Mucosa of rectum (tissue), 2 donors: ENCODE results near the gene GNAL.
"Not testable (repeated sequence)": the region's sequence is repeated elsewhere in the genome, so short reads cannot be mapped to it uniquely, and the experiment has no call there.

Source experiments
- H3K27ac ChIP-seq, 2 donors: one replicate each; pipeline ENCODE4 v1.7.0; 2013; ENCODE audit warnings: inconsistent platforms in 2 of 2, low read depth in 2 of 2, low read length in 2 of 2
- H3K27me3 ChIP-seq, 2 donors: one replicate each; pipeline ENCODE4 v1.7.0; 2013; ENCODE audit warnings: low read length in 2 of 2; ENCODE audit not compliant: control insufficient read depth in 2 of 2, insufficient read depth in 2 of 2
- H3K36me3 ChIP-seq, 2 donors: one replicate each; pipeline ENCODE4 v1.7.0; 2013; ENCODE audit warnings: low read length in 2 of 2; ENCODE audit not compliant: control insufficient read depth in 2 of 2, insufficient read depth in 2 of 2
- H3K4me1 ChIP-seq, 2 donors: one replicate each; pipeline ENCODE4 v1.7.0; 2013; ENCODE audit warnings: low read length in 2 of 2, mild to moderate bottlenecking in 1 of 2; ENCODE audit not compliant: control insufficient read depth in 2 of 2, insufficient read depth in 2 of 2
- H3K4me3 ChIP-seq, 2 donors: one replicate each; pipeline ENCODE4 v1.7.0; 2013; ENCODE audit warnings: low read length in 2 of 2
- H3K9ac ChIP-seq, 2 donors: one replicate each; pipeline ENCODE4 v1.7.0; 2013; ENCODE audit warnings: low read length in 2 of 2, low read depth in 1 of 2, mild to moderate bottlenecking in 1 of 2
- H3K9me3 ChIP-seq, 2 donors: one replicate each; pipeline ENCODE4 v1.7.0; 2013; ENCODE audit warnings: low read length in 2 of 2; ENCODE audit not compliant: control insufficient read depth in 2 of 2
- donor health status: healthy.
- donor health status: Normal muscosa, but diverticular disease.

The GNAL gene

DNA sequence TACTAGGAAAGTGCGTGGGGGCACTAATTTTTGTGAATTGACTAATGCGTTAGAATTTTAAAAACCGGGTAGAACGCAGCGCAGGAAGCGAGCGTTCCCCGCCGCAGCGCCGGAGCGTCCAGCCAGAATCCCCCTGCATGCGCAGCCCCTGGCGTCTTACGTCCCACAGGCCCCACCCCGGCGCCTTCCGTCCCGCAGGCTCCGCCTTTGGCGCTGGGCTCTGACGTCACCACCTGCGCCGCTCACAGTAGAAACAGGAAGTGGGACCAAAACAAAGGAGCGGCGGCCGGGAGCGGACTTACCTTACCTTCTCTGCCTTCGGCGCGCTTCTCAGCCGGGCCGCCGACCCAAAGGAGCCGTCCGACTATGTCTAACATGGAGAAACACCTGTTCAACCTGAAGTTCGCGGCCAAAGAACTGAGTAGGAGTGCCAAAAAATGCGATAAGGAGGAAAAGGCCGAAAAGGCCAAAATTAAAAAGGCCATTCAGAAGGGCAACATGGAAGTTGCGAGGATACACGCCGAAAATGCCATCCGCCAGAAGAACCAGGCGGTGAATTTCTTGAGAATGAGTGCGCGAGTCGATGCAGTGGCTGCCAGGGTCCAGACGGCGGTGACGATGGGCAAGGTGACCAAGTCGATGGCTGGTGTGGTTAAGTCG is 162.2 kb downstream of the GNAL start, which contains the start of gene CHMP1B:
CHMP1B (plus strand) TSS at position 268 of the 660 bp plus-strand sequence; CDS start at position 367, 99 bp downstream.
- Histone ChIP-seq H3K9me3 (no peaks in the 10 kb centered on the region), H3K4me1 (peaks cover 21 to 22% of the 10 kb centered on the region in 2 donors), H3K27me3 (no peaks in the 10 kb centered on the region), H3K27ac (peak within 1 kb of the TSS; percentile 95 to 97), H3K9ac (peak within 1 kb of the TSS; percentile 96 to 100), H3K36me3 (peaks cover 0 to 3% of the 10 kb centered on the region in 2 donors), H3K4me3 (peak within 1 kb of the TSS; percentile 91 to 99)

DNA sequence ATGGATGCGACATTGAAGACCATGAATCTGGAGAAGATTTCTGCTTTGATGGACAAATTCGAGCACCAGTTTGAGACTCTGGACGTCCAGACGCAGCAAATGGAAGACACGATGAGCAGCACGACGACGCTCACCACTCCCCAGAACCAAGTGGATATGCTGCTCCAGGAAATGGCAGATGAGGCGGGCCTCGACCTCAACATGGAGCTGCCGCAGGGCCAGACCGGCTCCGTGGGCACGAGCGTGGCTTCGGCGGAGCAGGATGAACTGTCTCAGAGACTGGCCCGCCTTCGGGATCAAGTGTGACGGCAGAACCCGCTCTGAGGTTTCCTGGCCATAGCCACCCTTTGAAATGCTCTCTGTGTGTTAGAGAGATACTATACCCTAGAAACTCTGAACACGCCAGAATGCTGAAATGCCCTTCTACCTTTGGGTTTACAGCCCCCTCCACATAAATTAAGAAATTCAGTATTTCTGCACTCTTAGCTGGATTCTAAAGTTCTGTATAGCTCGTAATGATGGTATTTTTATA is 162.8 kb downstream of the GNAL start:
- H3K9me3 ChIP-seq: no peaks in the 10 kb centered on the region
- H3K36me3 ChIP-seq: peaks cover 0 to 3% of the 10 kb centered on the region in 2 donors
- peak overlapping the region; percentile 95 to 97 for H3K27ac ChIP-seq
- H3K4me1 ChIP-seq: peaks cover 25% of the 10 kb centered on the region in 2 donors
- peak overlapping the region; percentile 96 to 100 for H3K9ac ChIP-seq
- no peaks in the 10 kb centered on the region for H3K27me3 ChIP-seq
- H3K4me3 ChIP-seq: peak overlapping the region; percentile 91 to 99

DNA sequence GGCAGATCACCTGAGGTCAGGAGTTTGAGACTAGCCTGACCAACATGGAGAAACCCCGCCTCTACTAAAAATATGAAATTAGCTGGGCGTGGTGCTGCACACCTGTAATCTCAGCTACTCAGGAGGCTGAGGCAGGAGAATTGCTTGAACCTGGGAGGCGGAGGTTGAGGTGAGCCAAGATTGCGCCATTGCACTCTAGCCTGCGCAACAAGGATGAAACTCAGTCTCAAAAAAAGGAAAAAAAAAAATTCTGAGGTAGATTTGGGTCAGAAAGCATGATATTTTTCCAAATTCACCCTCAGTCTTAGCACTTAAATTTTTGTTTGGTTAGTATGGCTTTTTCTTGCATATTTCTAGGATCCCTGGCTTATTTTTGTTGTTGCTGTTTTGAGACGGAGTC is 165.5 kb downstream of the GNAL start:
- peaks cover 28 to 38% of the 10 kb centered on the region in 2 donors for H3K4me1 ChIP-seq
- H3K4me3 ChIP-seq: not testable (repeated sequence)

DNA sequence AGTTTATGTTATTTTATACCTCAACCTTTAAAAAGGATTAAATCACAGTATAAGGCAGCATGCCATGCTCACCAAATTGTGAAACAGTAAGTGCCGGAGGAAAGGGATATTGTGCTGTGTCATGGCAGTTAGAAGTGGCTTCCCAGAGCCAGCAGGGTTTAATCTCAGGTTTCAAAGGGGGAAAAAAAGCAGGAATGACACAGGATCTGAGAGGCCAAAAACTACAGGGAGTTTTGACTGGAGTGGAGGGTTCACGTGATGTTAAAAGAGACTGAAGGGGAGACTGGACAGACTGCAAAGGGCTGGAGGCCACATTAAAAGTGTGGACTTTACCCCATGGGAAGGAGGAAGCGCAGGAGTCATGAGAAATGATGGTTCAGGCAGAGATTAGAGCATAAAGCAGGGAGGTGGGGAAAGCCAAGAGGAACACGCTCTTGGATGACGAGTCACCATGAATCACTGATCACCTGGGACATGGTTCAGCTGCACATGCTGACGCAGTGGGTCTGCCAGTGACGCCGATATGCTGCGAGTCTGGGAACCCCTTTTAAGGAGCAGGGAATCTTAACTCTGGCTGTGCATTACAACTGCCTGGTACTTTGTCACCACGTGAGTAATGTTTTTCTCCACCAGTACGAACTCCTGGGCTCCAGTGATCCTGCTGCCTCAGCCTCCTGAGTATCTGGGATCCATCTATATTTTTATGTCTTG is 168.3 kb downstream of the GNAL start:
- Histone ChIP-seq H3K27ac (peak overlapping the region; percentile 83 to 87), H3K9ac (peak overlapping the region; percentile 8 to 36), H3K27me3 (no peaks in the 10 kb centered on the region), H3K36me3 (peaks cover 0 to 3% of the 10 kb centered on the region in 2 donors), H3K9me3 (no peaks in the 10 kb centered on the region), H3K4me1 (peaks cover 16 to 26% of the 10 kb centered on the region in 2 donors), H3K4me3 (peak overlapping the region; percentile 5 to 42)

More for the DNA sequence above, 165.5 kb downstream of the GNAL start:
- H3K9ac ChIP-seq, H3K27ac ChIP-seq, H3K27me3 ChIP-seq, H3K9me3 ChIP-seq, H3K36me3 ChIP-seq: not testable (repeated sequence)

DNA sequence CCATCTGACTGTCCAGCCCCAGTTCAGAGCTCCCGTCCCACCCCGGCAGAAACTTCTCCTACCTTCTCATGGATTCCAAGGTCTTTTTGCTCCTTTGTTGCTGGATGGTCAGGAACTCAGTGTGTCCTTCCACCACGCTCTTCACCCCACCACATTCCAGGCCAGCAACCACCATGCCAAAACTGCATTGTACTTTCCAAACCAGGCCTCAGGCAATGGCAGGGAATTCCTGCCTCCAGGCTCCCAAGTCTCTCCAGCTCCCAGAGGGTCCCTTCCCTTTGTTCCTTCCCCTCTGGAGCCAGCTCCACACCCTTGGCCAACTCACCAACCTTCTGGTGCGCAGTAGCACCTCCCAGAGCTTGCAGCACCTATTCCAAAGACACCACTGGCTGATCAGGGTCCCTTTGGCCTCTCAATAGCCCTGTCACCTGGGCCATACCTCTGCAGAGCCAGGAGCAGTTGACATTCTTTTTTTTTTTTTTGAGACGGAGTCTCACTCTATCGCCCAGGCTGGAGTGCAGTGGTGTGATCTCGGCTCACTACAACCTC is 170.3 kb downstream of the GNAL start:
- H3K4me3 ChIP-seq: no peak overlapping the region

DNA sequence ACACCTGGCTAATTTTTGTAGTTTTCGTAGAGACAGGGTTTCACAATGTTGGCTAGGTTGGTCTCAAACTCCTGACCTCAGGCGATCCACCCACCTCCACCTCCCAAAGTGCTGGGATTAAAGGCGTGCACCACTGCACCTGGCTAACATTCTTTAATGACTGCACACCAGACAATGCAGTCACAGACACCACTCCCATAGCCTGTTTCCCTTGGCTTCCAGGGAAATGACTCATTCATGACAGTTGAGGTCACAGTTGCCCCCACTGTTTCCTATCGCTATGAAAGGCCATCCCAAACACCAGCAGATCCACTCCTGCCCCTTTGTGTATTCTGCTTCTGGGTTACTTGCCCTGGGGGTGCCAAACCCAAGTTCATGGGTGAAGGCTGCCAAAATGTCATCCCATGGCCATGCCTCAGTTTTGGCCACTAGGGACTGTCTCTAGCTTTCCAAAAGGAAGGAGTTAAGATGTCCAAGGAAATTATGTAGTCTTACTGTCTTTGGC is 170.9 kb downstream of the GNAL start:
- Histone ChIP-seq H3K4me3 (no peak overlapping the region), H3K27ac (no peak overlapping the region), H3K27me3 (no peaks in the 10 kb centered on the region), H3K36me3 (peaks cover 0 to 3% of the 10 kb centered on the region in 2 donors), H3K9ac (no peak overlapping the region), H3K4me1 (peaks cover 7 to 21% of the 10 kb centered on the region in 2 donors), H3K9me3 (no peaks in the 10 kb centered on the region)

More for the DNA sequence above, 170.3 kb downstream of the GNAL start:
- no peak overlapping the region for H3K27ac ChIP-seq
- H3K9ac ChIP-seq: no peak overlapping the region
- H3K9me3 ChIP-seq: no peaks in the 10 kb centered on the region
- no peaks in the 10 kb centered on the region for H3K27me3 ChIP-seq
- H3K4me1 ChIP-seq: peaks cover 7 to 21% of the 10 kb centered on the region in 2 donors
- peaks cover 0 to 3% of the 10 kb centered on the region in 2 donors for H3K36me3 ChIP-seq

DNA sequence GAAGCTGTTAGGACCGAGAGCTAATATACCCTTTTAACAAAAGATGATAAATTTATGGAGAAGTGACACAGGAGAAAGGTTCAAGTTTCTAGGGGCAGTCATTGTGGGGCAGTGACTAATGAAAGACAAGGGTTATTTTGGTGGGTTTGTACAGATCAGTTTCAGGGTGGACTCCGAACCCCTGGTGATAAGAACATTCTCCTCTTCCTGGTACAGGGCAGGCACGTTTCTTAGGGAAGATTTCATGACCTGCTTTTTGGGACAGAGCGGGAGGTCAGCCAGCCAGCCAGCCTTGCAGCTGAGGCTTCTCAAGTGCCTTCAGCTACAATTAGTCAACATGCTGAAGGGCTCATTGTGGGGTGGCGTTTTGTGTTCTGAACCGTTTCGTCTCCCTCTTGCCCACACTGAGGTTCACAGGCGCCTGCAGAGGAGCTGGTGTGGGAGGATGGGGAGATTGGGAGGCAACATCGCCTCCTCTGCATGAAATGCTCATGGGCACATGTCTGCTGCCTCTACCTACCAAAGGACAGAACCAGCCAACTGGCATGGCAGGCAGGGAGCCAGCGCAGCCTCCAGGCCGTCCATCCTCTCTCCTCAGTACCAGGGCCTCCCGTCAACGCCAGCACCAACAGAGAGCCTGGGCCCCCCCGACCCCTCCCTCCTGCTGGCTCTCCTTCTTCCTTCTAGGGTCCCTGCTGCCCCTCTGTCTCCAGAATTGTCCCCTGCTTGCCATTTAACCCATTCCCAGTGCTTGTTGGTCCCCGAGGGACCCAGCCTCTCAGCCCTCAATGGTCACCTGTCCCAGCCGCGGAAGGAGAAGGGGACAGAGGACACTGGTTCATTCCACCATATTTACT is 171.8 kb downstream of the GNAL start:
- H3K9ac ChIP-seq: no peak overlapping the region
- H3K36me3 ChIP-seq: no peaks in the 10 kb centered on the region
- H3K9me3 ChIP-seq: no peaks in the 10 kb centered on the region
- H3K4me3 ChIP-seq: no peak overlapping the region
- H3K4me1 ChIP-seq: peaks cover 7 to 21% of the 10 kb centered on the region in 2 donors
- no peaks in the 10 kb centered on the region for H3K27me3 ChIP-seq
- H3K27ac ChIP-seq: no peak overlapping the region

DNA sequence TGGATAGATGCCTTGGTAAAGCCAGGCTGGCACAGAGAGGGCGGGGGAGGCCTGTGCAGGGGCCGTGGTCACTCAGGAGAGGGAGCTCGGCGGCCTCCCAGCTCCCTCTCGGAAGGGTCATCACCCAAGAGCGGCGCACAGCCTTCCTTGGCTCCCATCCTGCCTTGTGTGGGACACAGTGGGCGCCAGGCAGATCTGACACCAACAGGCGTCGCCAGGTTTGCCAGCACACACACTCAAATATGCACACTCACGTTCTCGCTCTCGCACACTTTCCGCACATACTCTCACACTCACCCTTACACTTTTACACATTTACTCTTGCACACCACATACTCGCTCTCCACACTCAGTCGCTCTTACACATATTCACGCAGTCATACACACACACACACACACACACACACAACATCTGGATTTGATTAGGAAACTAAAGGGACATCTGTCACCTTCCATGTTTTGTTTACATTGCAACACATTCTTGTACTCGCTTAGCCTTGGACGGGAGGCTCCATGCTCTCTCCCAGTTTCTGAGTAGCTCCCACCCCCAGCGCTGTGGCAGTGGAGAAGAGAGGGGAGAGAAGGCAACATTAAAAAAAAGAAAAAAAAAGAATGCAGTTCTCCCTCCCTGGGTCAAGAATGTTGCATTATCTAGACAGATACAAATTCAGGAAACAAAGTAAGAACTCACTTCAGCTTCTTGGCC is 172.7 kb downstream of the GNAL start:
- Histone ChIP-seq H3K36me3 (no peaks in the 10 kb centered on the region), H3K4me1 (peaks cover 4 to 14% of the 10 kb centered on the region in 2 donors), H3K9me3 (no peaks in the 10 kb centered on the region), H3K9ac (no peak overlapping the region), H3K4me3 (no peak overlapping the region), H3K27me3 (no peaks in the 10 kb centered on the region), H3K27ac (no peak overlapping the region)
